Esophagus squamous epithelium (tissue), 5 donors: ENCODE data around the gene MOCS3. TPM values are rescaled to one million over a fixed set of nuclear protein-coding genes. Genes with fewer than 3 reads are reported as not detected.
"Not testable (repeated sequence)": the region's sequence is repeated elsewhere in the genome, so short reads cannot be mapped to it uniquely, and the experiment has no call there.

ENCODE experiments used
- DNase-seq: peaks from one replicate; lab custom pipeline; 2025; lab: John Stamatoyannopoulos, UW
- H3K27ac ChIP-seq, 4 donors: fragments of 200-600 bp; sonication (generic); one replicate each; pipeline ENCODE4 v1.5.1; 2016 to 2019; ENCODE audit warnings: mild to moderate bottlenecking in 1 of 4
- H3K27me3 ChIP-seq, 4 donors: fragments of 200-600 bp; sonication (generic); 1 replicate in 3 of 4; 2 replicates in 1 of 4; pipeline versions ENCODE4 v1.5.1 to v1.6.0; 2017 to 2021; ENCODE audit warnings: antibody characterized with exemption in 1 of 4
- H3K36me3 ChIP-seq, 3 donors: fragments of 200-600 bp; sonication (generic); one replicate each; pipeline ENCODE4 v1.5.1; 2016 to 2019
- H3K4me1 ChIP-seq, 3 donors: fragments of 200-600 bp; sonication (generic); one replicate each; pipeline ENCODE4 v1.5.1; 2017 to 2019
- H3K4me3 ChIP-seq, 4 donors: fragments of 200-600 bp; sonication (generic); 1 replicate in 3 of 4; 2 replicates in 1 of 4; pipeline ENCODE4 v1.5.1; 2016 to 2019; ENCODE audit warnings: mild to moderate bottlenecking in 2 of 4, moderate library complexity in 1 of 4
- H3K9me3 ChIP-seq, 3 donors: fragments of 200-600 bp; sonication (generic); one replicate each; pipeline ENCODE4 v1.5.1; 2016 to 2019
- POLR2A ChIP-seq, 4 donors: fragments of 450-650 bp; IDR thresholded peaks; one replicate each; pipeline ENCODE4 v1.6.1; 2017; ENCODE audit warnings: antibody characterized with exemption in 4 of 4, mild to moderate bottlenecking in 4 of 4, moderate library complexity in 3 of 4
- WGBS, 2 donors: methylation state at CpG; one replicate each; pipeline ENCODE4 v1.1.5; 2018; 5-methylcytosine and 5-hydroxymethylcytosine counted together
- intact Hi-C: fragments of 100-400 bp; cut with DNase I; formaldehyde crosslinking; loops from one replicate; pipeline ENCODE4 v1.15.0; 2022
- total RNA-seq, 4 donors: library from RNA; depleted of rRNA; stranded (reverse); fragments of >200 nt; gene quantifications; one replicate each; pipeline ENCODE4 v1.1.0, GENCODE V29; 2016
- TF ChIP-seq, protein P1 (sequence below), 6 experiments: fragments of 450-650 bp in 4 of 6; fragments of 200-600 bp in 2 of 6; sonication (generic) in 2 of 6; IDR thresholded peaks; one replicate each; pipeline ENCODE4 v1.5.1; 2016 to 2019; ENCODE audit warnings: antibody characterized with exemption in 6 of 6, mild to moderate bottlenecking in 4 of 6, moderate library complexity in 4 of 6
- donor health status: DM: yes; HTN: yes; CAD: no.

The MOCS3 gene
- total RNA-seq, 4 donors from 2014 or later: 4.1 to 6.7 (median 5.4) TPM

DNA sequence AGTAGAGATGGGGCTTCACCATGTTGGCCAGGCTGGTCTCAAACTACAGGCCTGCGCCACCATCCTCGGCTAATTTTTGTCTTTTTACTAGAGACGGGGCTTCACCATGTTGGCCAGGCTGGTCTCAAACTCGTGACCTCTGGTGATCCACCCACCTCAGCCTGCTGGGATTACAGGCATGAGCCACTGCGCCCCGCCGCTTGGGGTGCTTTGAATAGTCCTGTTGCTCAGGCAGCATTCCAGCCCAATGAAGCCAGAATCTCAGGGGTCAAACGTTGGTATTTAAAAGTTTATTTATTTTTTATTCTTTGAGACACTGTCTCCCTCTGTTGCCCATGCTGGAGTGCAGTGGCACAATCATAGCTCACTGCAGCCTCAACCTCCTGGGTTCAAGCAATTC lies 11.3 kb downstream of the MOCS3 start:
- 76% methylated on average over 8 of the region's 8 CpGs for WGBS, 2 donors
- no peak for DNase-seq
- TF ChIP-seq POLR2A (IDR thresholded peaks at IDR 0.05): no peak
- TF ChIP-seq, protein P1, sequence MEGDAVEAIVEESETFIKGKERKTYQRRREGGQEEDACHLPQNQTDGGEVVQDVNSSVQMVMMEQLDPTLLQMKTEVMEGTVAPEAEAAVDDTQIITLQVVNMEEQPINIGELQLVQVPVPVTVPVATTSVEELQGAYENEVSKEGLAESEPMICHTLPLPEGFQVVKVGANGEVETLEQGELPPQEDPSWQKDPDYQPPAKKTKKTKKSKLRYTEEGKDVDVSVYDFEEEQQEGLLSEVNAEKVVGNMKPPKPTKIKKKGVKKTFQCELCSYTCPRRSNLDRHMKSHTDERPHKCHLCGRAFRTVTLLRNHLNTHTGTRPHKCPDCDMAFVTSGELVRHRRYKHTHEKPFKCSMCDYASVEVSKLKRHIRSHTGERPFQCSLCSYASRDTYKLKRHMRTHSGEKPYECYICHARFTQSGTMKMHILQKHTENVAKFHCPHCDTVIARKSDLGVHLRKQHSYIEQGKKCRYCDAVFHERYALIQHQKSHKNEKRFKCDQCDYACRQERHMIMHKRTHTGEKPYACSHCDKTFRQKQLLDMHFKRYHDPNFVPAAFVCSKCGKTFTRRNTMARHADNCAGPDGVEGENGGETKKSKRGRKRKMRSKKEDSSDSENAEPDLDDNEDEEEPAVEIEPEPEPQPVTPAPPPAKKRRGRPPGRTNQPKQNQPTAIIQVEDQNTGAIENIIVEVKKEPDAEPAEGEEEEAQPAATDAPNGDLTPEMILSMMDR (IDR thresholded peaks at IDR 0.05): no peak
- Histone ChIP-seq H3K36me3 (no peaks in the 10 kb centered on the region), H3K4me3 (no peak overlapping the region), H3K9me3 (no peaks in the 10 kb centered on the region), H3K27ac (no peak overlapping the region), H3K27me3 (peaks cover 0 to 5% (median 0%) of the 10 kb centered on the region in 4 donors), H3K4me1 (no peaks in the 10 kb centered on the region)
- intact Hi-C loops: no loop called here

DNA sequence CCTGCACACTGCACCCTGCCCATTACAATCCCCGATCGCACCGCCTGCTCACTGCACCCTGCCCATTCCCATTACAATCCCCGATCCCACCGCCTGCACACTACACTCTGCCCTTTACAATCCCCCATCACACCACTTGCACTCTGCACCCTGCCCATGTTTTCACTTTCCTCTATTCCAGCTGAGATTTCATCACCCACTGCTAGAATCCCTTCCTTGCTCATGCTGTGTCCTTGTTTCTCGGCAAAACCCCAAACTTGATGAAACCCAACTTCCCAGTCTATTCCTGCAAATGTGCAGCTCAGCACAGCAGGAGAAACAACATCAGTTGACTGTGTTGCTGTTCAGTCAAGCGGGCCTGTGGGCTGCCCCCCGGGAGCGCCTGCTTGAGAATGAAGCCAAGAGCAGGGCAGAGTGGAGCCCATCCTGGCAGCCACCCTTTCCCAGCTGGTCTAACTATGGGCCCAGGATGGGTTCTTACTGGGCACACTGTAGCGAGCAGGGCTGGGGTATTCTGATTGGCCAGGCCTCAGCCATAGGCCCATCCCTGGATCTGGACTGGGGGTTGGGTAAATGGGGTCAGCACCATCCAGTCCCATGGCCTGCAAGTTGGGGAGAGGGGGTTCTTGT lies 17.2 kb downstream of the MOCS3 start:
- Histone ChIP-seq H3K4me1 (peaks cover 0 to 5% (median 0%) of the 10 kb centered on the region in 3 donors), H3K36me3 (no peaks in the 10 kb centered on the region), H3K27me3 (peaks cover 0 to 49% (median 0%) of the 10 kb centered on the region in 4 donors), H3K4me3 (no peak overlapping the region), H3K27ac (no peak overlapping the region), H3K9me3 (no peaks in the 10 kb centered on the region)
- TF ChIP-seq, protein P1 (IDR thresholded peaks at IDR 0.05): no peak
- no peak for TF ChIP-seq POLR2A (IDR thresholded peaks at IDR 0.05)
- 83 to 92% methylated on average over 10 of the region's 10 CpGs for WGBS, 2 donors
- no peak for DNase-seq
- intact Hi-C loops: no loop called here

DNA sequence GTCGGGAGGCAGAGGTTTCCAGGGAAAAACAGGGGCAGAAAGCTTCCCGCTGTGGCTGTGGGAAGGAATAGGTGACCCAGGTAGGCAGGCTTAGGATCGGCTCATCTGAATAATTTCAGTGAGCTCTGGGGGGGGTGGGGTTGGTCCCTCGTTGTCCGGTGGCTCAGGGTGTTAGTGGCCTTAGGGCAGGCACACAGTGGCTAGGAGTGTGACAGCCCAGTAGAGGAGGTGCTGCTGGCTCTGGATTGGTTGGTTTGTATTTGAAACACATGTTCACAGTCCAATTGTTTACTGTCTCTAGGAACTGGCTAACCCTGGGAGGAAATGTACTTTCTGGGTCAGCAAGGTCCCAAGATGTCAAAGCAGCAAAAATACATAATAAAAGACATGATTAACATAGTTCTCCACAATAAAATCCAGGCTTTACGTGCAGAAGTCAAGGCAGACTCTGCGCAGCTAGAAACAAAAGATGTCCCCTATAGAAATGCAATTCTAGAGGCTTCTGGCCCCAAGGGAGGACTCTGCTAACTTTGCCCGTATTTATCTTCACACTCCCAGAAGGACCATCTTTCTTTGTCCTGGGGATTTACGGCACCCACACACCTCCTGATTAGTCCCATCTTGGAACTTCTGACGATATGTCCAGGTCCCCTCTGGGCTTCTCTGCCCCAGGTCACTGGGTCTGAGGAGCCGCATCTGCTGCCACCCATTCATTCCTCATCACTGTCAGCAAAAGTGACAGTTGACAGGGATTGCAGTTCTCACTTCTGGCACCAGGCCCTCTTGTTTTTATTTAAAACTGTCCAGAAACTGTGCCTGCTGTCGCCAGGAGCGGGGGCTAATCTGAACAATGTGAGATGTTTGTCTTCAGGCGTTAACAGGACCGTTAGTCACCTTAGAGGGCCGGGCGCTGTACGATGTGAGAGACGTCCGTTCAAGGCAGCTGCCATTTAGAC lies 18.7 kb downstream of the MOCS3 start:
- H3K4me3 ChIP-seq: no peak overlapping the region
- WGBS, 2 donors: 55 to 60% methylated on average over 11 to 16 of the region's 20 CpGs
- H3K27ac ChIP-seq: no peak overlapping the region
- H3K9me3 ChIP-seq: no peaks in the 10 kb centered on the region
- DNase-seq: no peak
- H3K4me1 ChIP-seq: peaks cover 2 to 20% (median 6%) of the 10 kb centered on the region in 3 donors
- no peak for TF ChIP-seq POLR2A (IDR thresholded peaks at IDR 0.05)
- TF ChIP-seq, protein P1 (IDR thresholded peaks at IDR 0.05): no peak
- H3K27me3 ChIP-seq: peaks cover 0 to 62% (median 0%) of the 10 kb centered on the region in 4 donors
- intact Hi-C loops: no loop called here
- no peaks in the 10 kb centered on the region for H3K36me3 ChIP-seq

DNA sequence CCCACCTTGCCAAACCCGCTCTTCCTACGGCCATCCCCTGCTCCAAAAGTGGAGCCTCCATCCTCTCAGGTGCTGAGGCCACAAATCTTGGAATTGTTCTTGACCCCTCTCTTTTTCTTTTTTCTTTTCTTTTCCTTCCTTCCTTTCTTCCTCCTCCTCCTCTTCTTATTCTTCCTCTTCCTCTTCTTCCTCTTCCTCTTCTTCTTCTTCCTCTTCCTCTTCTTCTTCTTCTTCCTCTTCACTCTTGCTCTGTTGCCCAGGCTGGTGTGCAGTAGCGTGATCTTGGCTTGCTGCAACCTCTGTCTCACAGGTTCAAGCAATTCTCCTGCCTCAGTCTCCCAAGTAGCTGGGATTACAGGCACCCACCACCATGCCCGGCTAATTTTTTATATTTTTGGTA lies 19.9 kb downstream of the MOCS3 start:
- DNase-seq, intact Hi-C loops, H3K27ac ChIP-seq, H3K36me3 ChIP-seq, H3K9me3 ChIP-seq, H3K4me3 ChIP-seq: not testable (repeated sequence)
- Histone ChIP-seq H3K4me1 (peaks cover 2 to 24% (median 6%) of the 10 kb centered on the region in 3 donors), H3K27me3 (peaks cover 0 to 73% (median 0%) of the 10 kb centered on the region in 4 donors)
- 82 to 92% methylated on average over 4 of the region's 4 CpGs for WGBS, 2 donors

DNA sequence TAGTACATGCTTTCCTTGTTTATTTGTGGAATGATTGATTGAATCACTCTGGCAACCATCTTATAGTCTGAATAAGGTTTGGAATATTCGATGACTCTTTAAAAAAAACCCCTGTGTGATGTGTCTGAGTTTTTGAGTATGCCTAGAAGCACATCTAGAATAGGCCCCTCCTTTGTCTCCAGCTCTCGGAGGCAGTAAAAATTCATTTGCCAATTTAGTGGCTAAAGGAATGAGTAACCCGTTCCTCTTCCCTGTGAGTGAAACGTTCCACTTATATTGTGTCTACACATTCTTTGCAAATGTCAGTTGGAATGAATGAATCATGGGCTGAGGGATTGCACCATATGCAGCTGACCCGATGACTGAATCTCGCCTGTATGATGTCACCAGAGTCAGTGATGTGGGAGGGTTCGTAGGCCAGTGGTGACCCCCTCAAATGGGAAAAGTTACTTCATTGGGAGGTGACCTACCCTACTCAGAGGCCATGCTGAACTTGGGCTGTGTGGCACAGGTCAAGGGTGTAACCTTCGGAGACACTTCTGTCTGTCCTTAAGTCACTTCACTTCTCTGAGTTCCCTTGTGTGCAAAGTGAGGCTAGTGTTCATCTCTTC lies 21.6 kb downstream of the MOCS3 start:
- peak overlapping the region in 2 of 4 donors; percentile 9 to 55 for H3K27ac ChIP-seq
- no peak for DNase-seq
- peaks cover 0 to 86% (median 0%) of the 10 kb centered on the region in 4 donors for H3K27me3 ChIP-seq
- H3K9me3 ChIP-seq: no peaks in the 10 kb centered on the region
- intact Hi-C loops: no loop called here
- no peak for TF ChIP-seq POLR2A (IDR thresholded peaks at IDR 0.05)
- TF ChIP-seq, protein P1 (IDR thresholded peaks at IDR 0.05): no peak
- peaks cover 2 to 24% (median 6%) of the 10 kb centered on the region in 3 donors for H3K4me1 ChIP-seq
- 12 to 19% methylated on average over 7 of the region's 8 CpGs for WGBS, 2 donors
- H3K36me3 ChIP-seq: no peaks in the 10 kb centered on the region
- no peak overlapping the region for H3K4me3 ChIP-seq
